Motor neuron (in vitro differentiated cells): ENCODE data around the gene TRAPPC10. TPM values are rescaled to one million over a fixed set of nuclear protein-coding genes. Genes with fewer than 3 reads are reported as not detected.
A peak's percentile ranks its signal among the peaks of the same experiment; 100 is the strongest.
"Not testable (repeated sequence)": the region's sequence is repeated elsewhere in the genome, so short reads cannot be mapped to it uniquely, and the experiment has no call there.

Source experiments
- ATAC-seq, 8 experiments: fragments of 200-7000 bp; cut with Tn5 transposase; replicated peaks in 6 of 8; 2 replicates each; pipeline ENCODE4 v1.8.0; 2021; ENCODE audit warnings: mild to moderate bottlenecking in 8 of 8, moderate library complexity in 8 of 8
- H3K27ac ChIP-seq, 2 donors: fragments of 250-450 bp; sonication (Bioruptor Pico); 2 replicates each; pipeline ENCODE4 v1.9.0; 2021; ENCODE audit warnings: antibody characterized with exemption in 2 of 2, mild to moderate bottlenecking in 2 of 2, moderate library complexity in 1 of 2
- H3K4me1 ChIP-seq, 2 donors: fragments of 250-450 bp; sonication (Bioruptor Pico); replicated peaks in 1 of 2; 2 replicates each; pipeline ENCODE4 v1.6.1; 2021; ENCODE audit warnings: antibody characterized with exemption in 2 of 2, mild to moderate bottlenecking in 2 of 2, moderate library complexity in 1 of 2
- H3K4me3 ChIP-seq, 5 donors: fragments of 250-450 bp; sonication (Bioruptor Pico); 2 replicates each; pipeline ENCODE4 v1.9.0; 2021; ENCODE audit warnings: antibody characterized with exemption in 5 of 5, mild to moderate bottlenecking in 5 of 5, moderate library complexity in 4 of 5
- WGBS, 10 experiments: fragments of 450-650 bp; shearing (Covaris generic); methylation state at CpG; one replicate each; pipeline ENCODE4 v1.0.0; 2022; 5-methylcytosine and 5-hydroxymethylcytosine counted together
- in situ Hi-C, 9 experiments: fragments of 400-800 bp; cut with MboI; loops; one replicate each; pipeline ENCODE4 v1.15.0; 2021; ENCODE audit warnings: low sequenced_read_pairs in 9 of 9, low pct_unique_long_range_greater_than_20kb in 2 of 9; ENCODE audit not compliant: unreplicated experiment in 9 of 9
- total RNA-seq, 8 experiments: library from RNA; unstranded; fragments of 300-600 nt; gene quantifications; 2 replicates each; pipeline versions ENCODE4 v1.2.3 to v1.2.4, GENCODE V29; 2022

The TRAPPC10 gene
- total RNA-seq, 8 experiments from 2014 or later = 10.1 to 39.8 (median 19.0) TPM

GRCh38 chr21:44098964-44099363, 86.9 kb downstream of the TRAPPC10 start:
- no CpG with 5 or more reads among the region's 13 CpGs for WGBS, 10 experiments
- H3K4me3 ChIP-seq, ATAC-seq, in situ Hi-C loops, H3K27ac ChIP-seq, H3K4me1 ChIP-seq: not testable (repeated sequence)

GRCh38 chr21:44107026-44107501, 95.0 kb downstream of the TRAPPC10 start, which contains the start of gene PWP2:
TSS of gene PWP2 (plus strand) at chr21:44107399. CDS start at chr21:44107417, 18 bp downstream.
- peak; percentile 89 to 98 (median 97) for ATAC-seq
- H3K4me3 ChIP-seq = peak within 1 kb of the TSS in 2 of 5 donors; percentile 16 to 19
- H3K27ac ChIP-seq, H3K4me1 ChIP-seq, in situ Hi-C loops: not testable (repeated sequence)
- WGBS, 10 experiments = no CpG with 5 or more reads among the region's 66 CpGs

- ATAC-seq = peak; percentile 31 to 71 (median 46)
- WGBS, 10 experiments = no CpG with 5 or more reads among the region's 31 CpGs
These were observed 95.5 kb downstream of the TRAPPC10 start for GRCh38 chr21:44107589-44107988.

GRCh38 chr21:44113702-44114371, 101.7 kb downstream of the TRAPPC10 start:
- H3K27ac ChIP-seq, H3K4me1 ChIP-seq, in situ Hi-C loops, H3K4me3 ChIP-seq: not testable (repeated sequence)
- no CpG with 5 or more reads among the region's 33 CpGs for WGBS, 10 experiments
- peak in 3 of 8 experiments; percentile 33 to 36 (median 34) for ATAC-seq

More at GRCh38 chr21:44107589-44107988, 95.5 kb downstream of the TRAPPC10 start:
- H3K4me3 ChIP-seq, H3K4me1 ChIP-seq, H3K27ac ChIP-seq, in situ Hi-C loops: not testable (repeated sequence)

GRCh38 chr21:44122131-44122530, 110.0 kb downstream of the TRAPPC10 start:
- H3K27ac ChIP-seq, ATAC-seq, H3K4me3 ChIP-seq, in situ Hi-C loops, H3K4me1 ChIP-seq: not testable (repeated sequence)
- WGBS, 10 experiments = no CpG with 5 or more reads among the region's 10 CpGs

GRCh38 chr21:44127827-44128226, 115.7 kb downstream of the TRAPPC10 start:
- ATAC-seq, H3K4me1 ChIP-seq, H3K27ac ChIP-seq, H3K4me3 ChIP-seq, in situ Hi-C loops: not testable (repeated sequence)
- no CpG with 5 or more reads among the region's 19 CpGs for WGBS, 10 experiments

- peak in 4 of 8 experiments; percentile 14 to 57 (median 21) for ATAC-seq
- H3K27ac ChIP-seq, H3K4me1 ChIP-seq, in situ Hi-C loops: not testable (repeated sequence)
- WGBS, 10 experiments = no CpG with 5 or more reads among the region's 35 CpGs
- H3K4me3 ChIP-seq = peak overlapping the region in 1 of 5 donors; percentile 18
These were observed 121.6 kb downstream of the TRAPPC10 start for GRCh38 chr21:44133715-44134057.

- H3K4me1 ChIP-seq, ATAC-seq, H3K27ac ChIP-seq, H3K4me3 ChIP-seq, in situ Hi-C loops: not testable (repeated sequence)
- no CpG with 5 or more reads among the region's 8 CpGs for WGBS, 10 experiments
These were observed 122.6 kb downstream of the TRAPPC10 start for GRCh38 chr21:44134732-44135131.

GRCh38 chr21:44138039-44138438, 125.9 kb downstream of the TRAPPC10 start:
- H3K4me1 ChIP-seq, H3K4me3 ChIP-seq, H3K27ac ChIP-seq, in situ Hi-C loops: not testable (repeated sequence)
- ATAC-seq = peak in 7 of 8 experiments; percentile 5 to 66 (median 14)
- WGBS, 10 experiments = no CpG with 5 or more reads among the region's 15 CpGs

GRCh38 chr21:44139787-44140551, 127.9 kb downstream of the TRAPPC10 start:
- H3K4me3 ChIP-seq, H3K27ac ChIP-seq, in situ Hi-C loops, H3K4me1 ChIP-seq: not testable (repeated sequence)
- peak in 4 of 8 experiments; percentile 28 to 51 (median 41) for ATAC-seq
- WGBS, 10 experiments = no CpG with 5 or more reads among the region's 30 CpGs

GRCh38 chr21:44140552-44140932, 128.4 kb downstream of the TRAPPC10 start:
- H3K27ac ChIP-seq, in situ Hi-C loops, H3K4me1 ChIP-seq, H3K4me3 ChIP-seq: not testable (repeated sequence)
- ATAC-seq = peak in 2 of 8 experiments; percentile 3 to 19
- no CpG with 5 or more reads among the region's 18 CpGs for WGBS, 10 experiments

GRCh38 chr21:44142470-44142869, 130.4 kb downstream of the TRAPPC10 start:
- no CpG with 5 or more reads among the region's 10 CpGs for WGBS, 10 experiments
- H3K4me3 ChIP-seq, H3K27ac ChIP-seq, in situ Hi-C loops, ATAC-seq, H3K4me1 ChIP-seq: not testable (repeated sequence)

- no CpG with 5 or more reads among the region's 17 CpGs for WGBS, 10 experiments
- H3K4me3 ChIP-seq, H3K27ac ChIP-seq, H3K4me1 ChIP-seq, in situ Hi-C loops: not testable (repeated sequence)
- ATAC-seq = peak in 4 of 8 experiments; percentile 17 to 27 (median 22)
These were observed 131.3 kb downstream of the TRAPPC10 start for GRCh38 chr21:44143380-44143779.
